Cardiac muscle cell (in vitro differentiated cells and primary cell): ENCODE results near the gene ULK3. TPM values are rescaled to one million over a fixed set of nuclear protein-coding genes. Genes with fewer than 3 reads are reported as not detected.

Source experiments
- DNase-seq, 2 donors: peaks; one replicate each; pipeline versions ENCODE4 v3.0.0 to v3.0.0-alpha.2; 2010 to 2017; ENCODE audit warnings: low read depth in 1 of 2, low spot score in 1 of 2
- H3K27ac ChIP-seq: fragments of 200-600 bp; sonication (generic); 2 replicates; pipeline ENCODE4 v1.5.1; 2016
- H3K27me3 ChIP-seq: fragments of 200-600 bp; sonication (generic); 2 replicates; pipeline ENCODE4 v1.6.0; 2016; ENCODE audit warnings: control low read depth
- H3K36me3 ChIP-seq: fragments of 200-600 bp; sonication (generic); 2 replicates; pipeline ENCODE4 v1.5.1; 2016; ENCODE audit warnings: control low read depth
- H3K4me1 ChIP-seq: fragments of 200-600 bp; sonication (generic); 2 replicates; pipeline ENCODE4 v1.8.1; 2017; ENCODE audit warnings: low read depth, mild to moderate bottlenecking, mixed run types
- H3K4me3 ChIP-seq: fragments of 200-600 bp; sonication (generic); 2 replicates; pipeline ENCODE4 v1.5.1; 2016; ENCODE audit warnings: mild to moderate bottlenecking
- H3K9me3 ChIP-seq: fragments of 200-600 bp; sonication (generic); 2 replicates; pipeline ENCODE4 v1.5.1; 2017; ENCODE audit warnings: low read depth, mild to moderate bottlenecking, control low read depth
- polyA plus RNA-seq: library from polyadenylated mRNA; unstranded; fragments of >200 nt; fragmentation: Nextera tagmentation; extraction: Ambion mirVana; gene quantifications from 2 replicates; pipeline ENCODE4 v1.2.1, GENCODE V29; 2016
- total RNA-seq: library from RNA; depleted of rRNA; stranded (reverse); fragments of >200 nt; gene quantifications from 2 replicates; pipeline ENCODE4 v1.2.3, GENCODE V29; 2016
- TF ChIP-seq, protein P1 (sequence below): IDR thresholded peaks from 2 replicates; pipeline ENCODE4 v1.5.1; 2012; ENCODE audit warnings: low read depth, mild to moderate bottlenecking, low read length

The ULK3 gene
- total and polyA plus RNA-seq, 2 experiments from 2014 or later: 39.5 to 54.6 TPM

DNA sequence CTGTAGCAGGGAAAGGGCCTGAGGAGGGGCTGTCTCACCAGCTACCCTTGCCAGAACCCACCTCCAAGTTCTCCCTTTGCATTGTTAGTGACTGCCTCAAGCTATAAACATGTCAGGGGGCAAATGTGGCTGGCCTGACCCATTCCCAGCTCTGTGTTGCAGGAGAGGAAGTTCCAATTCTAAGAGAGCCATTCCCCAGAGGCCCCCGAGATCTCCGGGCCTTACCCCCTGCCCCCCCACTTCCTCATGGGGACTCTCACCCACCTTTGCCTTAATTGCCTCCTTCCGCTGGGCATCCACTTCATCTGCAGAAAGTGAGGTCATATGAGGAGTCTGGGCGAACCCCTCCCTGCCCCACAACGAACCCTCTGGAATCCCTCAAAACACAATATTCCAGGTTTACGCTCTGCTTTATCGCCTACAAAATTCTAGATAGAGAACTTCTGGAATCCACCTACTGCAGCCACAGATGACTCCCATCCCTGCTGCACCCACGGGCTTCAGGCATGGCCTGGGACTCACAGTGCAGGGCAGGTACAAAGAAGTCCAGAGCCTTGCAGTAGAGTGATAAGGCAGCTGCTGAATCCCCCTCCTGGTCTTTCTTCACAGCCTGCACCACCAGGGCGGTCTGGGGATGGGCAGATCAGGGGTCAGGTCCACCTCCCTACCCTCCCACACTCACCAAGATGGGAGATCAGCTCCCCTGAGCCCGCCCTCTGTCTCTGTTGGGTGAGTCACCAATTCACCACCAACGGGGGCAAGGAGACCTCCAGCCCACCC lies 4.0 kb downstream of the ULK3 start:
- TF ChIP-seq, protein P1, sequence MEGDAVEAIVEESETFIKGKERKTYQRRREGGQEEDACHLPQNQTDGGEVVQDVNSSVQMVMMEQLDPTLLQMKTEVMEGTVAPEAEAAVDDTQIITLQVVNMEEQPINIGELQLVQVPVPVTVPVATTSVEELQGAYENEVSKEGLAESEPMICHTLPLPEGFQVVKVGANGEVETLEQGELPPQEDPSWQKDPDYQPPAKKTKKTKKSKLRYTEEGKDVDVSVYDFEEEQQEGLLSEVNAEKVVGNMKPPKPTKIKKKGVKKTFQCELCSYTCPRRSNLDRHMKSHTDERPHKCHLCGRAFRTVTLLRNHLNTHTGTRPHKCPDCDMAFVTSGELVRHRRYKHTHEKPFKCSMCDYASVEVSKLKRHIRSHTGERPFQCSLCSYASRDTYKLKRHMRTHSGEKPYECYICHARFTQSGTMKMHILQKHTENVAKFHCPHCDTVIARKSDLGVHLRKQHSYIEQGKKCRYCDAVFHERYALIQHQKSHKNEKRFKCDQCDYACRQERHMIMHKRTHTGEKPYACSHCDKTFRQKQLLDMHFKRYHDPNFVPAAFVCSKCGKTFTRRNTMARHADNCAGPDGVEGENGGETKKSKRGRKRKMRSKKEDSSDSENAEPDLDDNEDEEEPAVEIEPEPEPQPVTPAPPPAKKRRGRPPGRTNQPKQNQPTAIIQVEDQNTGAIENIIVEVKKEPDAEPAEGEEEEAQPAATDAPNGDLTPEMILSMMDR: no peak
- H3K4me3 ChIP-seq: no peak overlapping the region
- H3K9me3 ChIP-seq: no peaks in the 10 kb centered on the region
- H3K27ac ChIP-seq: no peak overlapping the region
- no peaks in the 10 kb centered on the region for H3K27me3 ChIP-seq
- DNase-seq: no peak
- H3K36me3 ChIP-seq: no peaks in the 10 kb centered on the region
- peaks cover 5% of the 10 kb centered on the region for H3K4me1 ChIP-seq

DNA sequence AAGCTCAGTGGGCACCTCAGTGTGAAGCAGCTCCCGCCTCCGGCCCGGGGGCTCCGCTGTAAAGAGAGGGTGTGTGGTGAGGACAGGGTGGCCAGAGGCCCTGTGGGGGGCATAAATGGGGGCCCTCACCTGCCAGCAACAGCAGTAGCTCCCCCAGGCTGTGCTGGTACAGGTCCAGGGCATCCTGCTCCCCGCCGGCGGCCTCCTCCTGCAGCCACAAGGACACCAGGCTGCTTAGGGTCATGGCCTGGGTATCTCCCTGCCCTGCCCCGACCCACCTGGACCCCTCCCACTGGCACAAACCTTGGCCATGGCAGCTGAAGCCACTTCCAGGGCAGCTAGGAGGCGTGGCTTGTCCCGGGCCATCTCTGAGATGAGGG lies 4.8 kb downstream of the ULK3 start:
- H3K36me3 ChIP-seq: no peaks in the 10 kb centered on the region
- TF ChIP-seq, protein P1: no peak
- no peaks in the 10 kb centered on the region for H3K27me3 ChIP-seq
- no peak overlapping the region for H3K4me3 ChIP-seq
- H3K9me3 ChIP-seq: no peaks in the 10 kb centered on the region
- no peaks in the 10 kb centered on the region for H3K4me1 ChIP-seq
- H3K27ac ChIP-seq: no peak overlapping the region
- DNase-seq: no peak

DNA sequence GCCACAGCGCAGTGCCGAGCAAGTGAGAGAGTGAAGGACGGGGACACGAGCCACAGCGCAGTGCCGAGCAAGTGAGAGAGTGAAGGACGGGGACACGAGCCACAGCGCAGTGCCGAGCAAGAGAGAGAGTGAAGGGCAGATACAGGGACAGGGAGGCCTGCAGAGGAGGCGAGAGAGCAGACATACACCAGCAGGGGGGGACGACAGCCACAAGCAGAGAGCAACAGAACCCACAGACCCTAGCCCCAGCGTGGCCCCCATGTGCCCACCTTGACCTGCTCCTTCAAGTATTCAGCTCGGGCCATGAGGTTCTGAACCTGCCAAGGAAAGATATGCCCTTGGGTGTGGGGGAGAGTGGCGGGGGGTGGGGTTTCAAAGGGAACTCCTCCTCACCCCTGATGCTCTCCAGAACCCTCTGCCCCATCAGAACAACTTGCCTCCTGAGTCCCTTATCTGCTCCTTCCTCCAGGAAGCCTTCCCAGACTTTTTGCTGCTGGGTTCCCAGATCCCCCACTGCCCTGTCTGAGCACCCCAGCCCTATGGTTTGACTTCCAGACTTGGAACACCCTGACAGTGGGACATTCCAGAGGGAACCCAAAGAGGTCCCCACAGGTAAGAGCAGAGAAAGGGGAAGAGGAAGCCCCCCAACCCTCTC lies 5.3 kb downstream of the ULK3 start:
- H3K4me1 ChIP-seq: no peaks in the 10 kb centered on the region
- H3K27me3 ChIP-seq: no peaks in the 10 kb centered on the region
- no peak overlapping the region for H3K4me3 ChIP-seq
- TF ChIP-seq, protein P1: no peak
- no peak overlapping the region for H3K27ac ChIP-seq
- H3K36me3 ChIP-seq: no peaks in the 10 kb centered on the region
- no peak for DNase-seq
- H3K9me3 ChIP-seq: no peaks in the 10 kb centered on the region

DNA sequence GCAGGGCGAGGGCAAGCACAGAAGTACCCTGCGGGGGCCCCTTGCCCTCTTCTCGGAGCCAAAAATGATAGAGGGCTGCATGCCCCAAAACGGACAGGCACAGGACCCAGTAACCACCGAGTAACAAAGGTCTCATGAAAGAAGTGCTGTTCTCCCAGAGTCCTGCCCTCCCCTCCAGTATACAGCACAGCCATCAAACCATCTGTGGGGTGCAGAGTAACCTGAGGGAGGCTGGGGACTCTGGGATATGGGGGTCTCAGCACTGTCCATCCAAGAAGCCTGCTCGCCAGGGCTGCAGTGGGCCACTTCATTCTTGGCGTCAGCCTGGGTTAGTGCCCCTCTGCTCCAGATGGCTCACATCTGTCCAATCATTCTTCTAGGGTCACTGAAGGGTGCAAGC lies 6.1 kb downstream of the ULK3 start:
- Histone ChIP-seq H3K27me3 (no peaks in the 10 kb centered on the region), H3K27ac (no peak overlapping the region), H3K4me3 (no peak overlapping the region), H3K4me1 (peaks cover 3% of the 10 kb centered on the region), H3K9me3 (no peaks in the 10 kb centered on the region), H3K36me3 (no peaks in the 10 kb centered on the region)
- TF ChIP-seq, protein P1: no peak
- DNase-seq: no peak

DNA sequence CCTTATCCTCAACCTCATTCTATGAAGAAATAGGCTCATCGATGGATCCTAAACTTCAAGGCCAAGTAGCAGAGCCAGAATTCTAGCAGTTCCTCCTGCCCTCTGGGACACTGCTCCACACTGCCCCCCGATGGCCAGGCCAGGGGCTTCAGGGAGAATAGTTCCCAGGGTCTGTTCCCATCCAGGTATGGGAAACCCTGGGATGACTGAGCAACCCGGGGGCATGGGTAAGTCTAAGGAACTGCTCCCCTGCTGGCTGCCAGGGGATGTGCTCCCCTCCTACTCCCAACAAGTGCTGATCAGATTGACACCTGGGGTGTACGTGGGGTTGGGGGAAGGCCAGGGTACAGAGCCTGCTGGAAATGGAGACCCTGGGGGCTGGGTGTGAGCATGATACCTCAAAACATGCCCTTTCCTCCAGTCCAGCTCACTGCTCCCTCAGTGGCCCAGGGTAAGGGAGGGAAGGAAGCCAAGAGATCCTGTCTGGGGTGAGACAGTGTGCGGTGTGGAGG lies 7.6 kb downstream of the ULK3 start:
- H3K27ac ChIP-seq: no peak overlapping the region

More for the DNA sequence above, 7.6 kb downstream of the ULK3 start:
- peaks cover 4% of the 10 kb centered on the region for H3K4me1 ChIP-seq
- H3K36me3 ChIP-seq: no peaks in the 10 kb centered on the region
- H3K27me3 ChIP-seq: no peaks in the 10 kb centered on the region
- no peak overlapping the region for H3K4me3 ChIP-seq
- DNase-seq: peak; percentile 57 to 69
- TF ChIP-seq, protein P1: peak; percentile 87
- H3K9me3 ChIP-seq: no peaks in the 10 kb centered on the region
